A204.1 (cell line): ENCODE data around the gene TMCO4.
A peak's percentile ranks its signal among the peaks of the same experiment; 100 is the strongest.

Source experiments
- FAIRE-seq: peaks from 2 replicates; lab custom pipeline; 2012; peaks lifted over from hg19 to GRCh38; lab: Jason Lieb, UNC

The TMCO4 gene

DNA sequence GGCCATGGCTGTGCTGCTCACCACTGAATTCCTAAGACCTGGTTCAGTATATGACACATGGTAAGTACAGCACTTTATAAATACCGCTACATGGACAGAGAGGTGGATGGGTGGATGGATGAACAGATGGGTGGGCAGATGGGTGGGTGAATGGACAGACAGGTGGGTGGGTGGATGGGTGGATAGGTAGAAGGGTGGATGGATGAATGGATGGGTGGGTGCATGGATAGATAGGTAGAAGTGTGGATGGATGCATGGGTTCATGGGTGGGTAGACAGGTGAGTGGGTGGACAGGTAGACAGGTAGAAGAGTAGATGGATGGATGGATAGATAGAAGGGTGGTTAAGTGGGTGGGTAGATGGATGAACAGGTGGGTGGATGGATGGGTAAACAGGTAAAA lies 54.8 kb downstream of the TMCO4 start:
- no peak for FAIRE-seq

DNA sequence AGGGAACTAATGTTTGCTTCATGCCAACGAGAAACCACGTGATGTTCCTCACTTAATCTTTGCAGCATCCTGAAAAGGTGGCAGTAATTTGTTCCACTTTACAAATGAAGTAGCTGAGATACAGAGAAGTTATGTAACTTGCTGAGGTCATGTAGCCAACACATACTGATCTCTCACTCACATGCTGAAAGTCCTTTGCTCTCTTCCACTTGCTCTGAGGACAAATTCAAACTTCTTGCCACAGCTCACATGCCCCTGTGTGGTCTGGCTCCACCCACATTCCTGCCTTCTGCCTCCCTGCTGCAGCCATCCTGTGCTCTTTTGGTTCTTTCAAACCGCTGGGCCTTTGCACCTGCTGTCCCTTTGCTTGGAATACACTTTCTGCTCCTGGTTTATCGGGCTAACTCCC lies 55.4 kb downstream of the TMCO4 start:
- no peak for FAIRE-seq

DNA sequence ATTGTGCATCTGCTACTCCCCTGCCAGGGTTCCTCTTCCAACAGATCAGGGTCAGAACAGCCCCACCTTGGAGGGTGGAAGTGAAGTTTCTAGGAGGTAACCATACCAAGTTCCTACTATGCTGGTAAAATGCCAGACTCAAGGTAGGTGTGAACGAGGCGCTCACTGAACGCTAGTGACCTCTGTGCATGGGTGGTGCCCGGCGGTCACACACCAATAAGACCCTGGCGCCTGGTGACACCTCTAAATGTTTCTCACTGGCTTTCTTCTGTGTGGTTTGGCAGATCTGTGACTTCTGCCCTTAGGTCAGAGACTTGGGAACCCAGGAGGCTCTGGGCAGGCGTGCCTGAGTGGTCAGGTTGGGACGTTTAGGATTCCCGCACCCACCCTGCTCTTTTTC lies 55.9 kb downstream of the TMCO4 start:
- FAIRE-seq = no peak

DNA sequence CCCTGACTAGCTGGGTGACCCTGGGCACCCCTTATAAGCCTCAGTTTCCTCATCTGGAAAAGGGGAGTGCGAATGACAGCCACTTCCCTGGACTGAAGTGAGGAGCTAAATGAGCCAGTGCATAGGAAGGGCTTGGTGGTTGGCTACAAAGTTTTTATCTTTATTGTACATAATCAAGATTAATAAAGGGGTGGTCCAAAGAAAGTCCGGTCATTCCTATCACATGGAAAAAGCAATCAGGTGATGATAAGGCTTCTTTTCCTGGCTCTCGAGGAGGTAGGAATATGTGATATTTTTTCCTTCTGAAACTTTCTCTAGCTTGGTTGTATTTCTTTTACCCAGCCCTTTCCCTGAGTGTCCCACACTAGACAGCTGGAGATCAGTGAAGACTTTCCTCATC lies 56.5 kb downstream of the TMCO4 start:
- no peak for FAIRE-seq

DNA sequence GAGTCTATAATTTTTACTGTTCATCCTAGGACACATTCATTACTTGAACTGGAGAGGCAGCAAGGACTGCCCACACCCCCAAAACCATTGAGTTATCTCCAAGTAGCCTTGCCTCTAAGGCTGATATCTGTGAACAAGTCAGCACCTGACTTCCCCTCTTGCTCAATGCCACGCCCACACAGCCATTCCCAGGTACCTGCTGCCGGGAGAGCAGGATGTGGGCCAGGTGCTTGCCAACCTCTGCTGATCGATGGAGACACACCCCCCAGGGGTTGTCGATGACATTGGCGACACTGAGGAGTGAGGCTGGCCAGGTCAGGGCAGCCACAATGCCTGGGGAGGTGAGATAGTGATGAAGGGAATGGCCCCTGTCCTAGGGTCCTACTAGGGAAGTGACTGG lies 60.1 kb downstream of the TMCO4 start:
- FAIRE-seq = no peak

DNA sequence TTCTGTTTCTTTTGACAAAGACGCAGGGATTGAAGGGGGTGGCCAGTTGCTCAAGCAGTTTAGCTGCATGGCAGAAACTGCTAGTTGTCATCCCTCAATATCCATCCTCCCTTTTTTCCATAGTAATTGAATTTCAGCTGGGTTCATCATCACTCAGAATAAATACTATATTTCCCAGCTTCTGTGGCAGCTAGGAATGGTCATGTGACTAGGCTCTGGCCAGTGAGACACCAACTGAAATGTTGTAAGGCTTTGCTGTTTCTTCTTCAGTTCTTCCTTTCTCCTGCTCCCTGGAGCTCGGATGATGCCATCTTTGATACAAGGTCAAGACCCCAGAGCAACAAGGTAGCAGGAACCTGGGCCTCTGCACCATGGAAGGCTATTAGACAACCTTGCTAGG lies 61.0 kb downstream of the TMCO4 start:
- FAIRE-seq = no peak

DNA sequence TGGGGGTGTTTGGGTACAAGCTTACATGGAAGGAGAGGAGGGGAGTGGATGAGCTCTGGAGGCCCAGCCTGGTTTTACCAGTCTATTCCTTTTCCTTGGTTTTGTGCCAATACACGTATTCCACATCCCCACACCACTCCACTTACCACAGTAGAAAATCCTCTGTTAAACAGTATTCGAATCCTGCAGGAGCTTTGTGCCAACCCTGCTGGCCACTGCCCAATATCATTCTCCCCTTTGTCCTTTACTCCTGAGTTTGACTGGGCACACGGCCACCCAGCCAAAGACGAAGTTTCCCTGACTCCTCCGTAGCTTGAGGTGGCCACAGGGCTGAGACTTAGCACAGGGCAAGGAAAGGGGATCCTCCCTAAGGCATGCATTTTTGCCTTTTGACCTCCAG lies 61.6 kb downstream of the TMCO4 start:
- no peak for FAIRE-seq

DNA sequence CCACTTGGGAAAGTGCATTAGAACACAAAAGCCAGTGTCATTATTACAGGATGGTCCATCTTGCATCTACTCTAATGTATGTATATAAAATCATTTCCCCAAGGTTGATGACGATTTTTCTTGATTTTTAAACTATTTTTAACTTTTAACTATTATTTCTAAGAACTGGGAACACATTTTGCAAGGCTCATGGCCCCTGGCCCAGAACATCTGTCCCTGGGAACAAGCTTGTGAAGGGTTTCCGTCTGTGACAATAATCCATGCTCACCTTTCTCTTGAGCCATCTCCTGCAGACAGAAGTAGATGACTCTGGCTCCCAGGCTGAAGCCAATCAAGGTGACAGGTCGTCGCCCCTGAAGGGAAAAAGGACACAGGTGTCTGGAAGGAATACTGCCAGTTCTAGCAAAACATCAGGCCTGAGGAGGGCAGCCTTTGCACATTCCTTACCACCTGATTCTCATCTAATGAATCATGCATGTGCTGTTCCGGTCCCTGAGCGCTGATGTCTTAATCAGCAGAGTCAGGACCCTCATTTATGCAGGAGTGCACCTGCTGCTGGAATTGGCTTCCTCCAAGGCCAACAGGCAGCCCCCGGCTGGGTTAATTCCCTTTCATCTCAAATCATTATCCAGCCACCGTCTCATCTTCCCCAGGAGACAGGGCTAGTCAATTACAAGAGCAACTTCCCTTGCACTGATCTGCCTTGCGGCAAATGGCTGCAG lies 62.5 kb downstream of the TMCO4 start:
- FAIRE-seq = no peak

DNA sequence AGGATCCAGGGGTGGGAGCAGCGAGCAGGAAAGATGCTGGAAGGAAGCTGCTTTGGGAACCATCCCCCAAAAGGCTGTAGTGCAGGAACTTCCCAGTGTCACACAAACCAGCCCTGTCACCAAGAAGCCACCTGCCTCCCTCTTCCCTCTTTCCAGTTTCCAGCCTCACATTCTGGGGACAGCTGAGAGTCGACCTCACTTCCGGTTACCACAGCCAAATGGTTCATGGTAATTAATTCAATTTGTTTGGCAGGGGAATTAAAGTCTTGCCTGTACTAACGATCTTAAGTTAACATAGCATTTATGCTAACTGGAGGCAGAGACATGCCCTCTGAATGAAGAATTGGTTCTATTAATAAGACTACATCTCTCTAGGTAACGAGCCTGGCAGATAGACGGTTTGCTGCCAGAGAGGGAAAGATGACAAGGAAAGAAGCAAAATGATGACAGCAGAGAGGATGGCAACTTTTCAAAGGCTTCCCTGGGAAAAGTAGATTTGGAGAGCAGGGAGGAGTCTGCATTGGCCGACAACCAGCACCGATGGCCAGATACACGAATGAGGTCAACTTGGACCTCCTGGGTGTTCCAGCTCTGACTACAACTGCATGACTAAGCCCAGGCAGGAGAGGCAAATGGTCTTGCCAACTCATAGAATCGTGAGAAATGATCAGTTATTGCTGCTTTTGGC lies 64.1 kb downstream of the TMCO4 start:
- FAIRE-seq = no peak

DNA sequence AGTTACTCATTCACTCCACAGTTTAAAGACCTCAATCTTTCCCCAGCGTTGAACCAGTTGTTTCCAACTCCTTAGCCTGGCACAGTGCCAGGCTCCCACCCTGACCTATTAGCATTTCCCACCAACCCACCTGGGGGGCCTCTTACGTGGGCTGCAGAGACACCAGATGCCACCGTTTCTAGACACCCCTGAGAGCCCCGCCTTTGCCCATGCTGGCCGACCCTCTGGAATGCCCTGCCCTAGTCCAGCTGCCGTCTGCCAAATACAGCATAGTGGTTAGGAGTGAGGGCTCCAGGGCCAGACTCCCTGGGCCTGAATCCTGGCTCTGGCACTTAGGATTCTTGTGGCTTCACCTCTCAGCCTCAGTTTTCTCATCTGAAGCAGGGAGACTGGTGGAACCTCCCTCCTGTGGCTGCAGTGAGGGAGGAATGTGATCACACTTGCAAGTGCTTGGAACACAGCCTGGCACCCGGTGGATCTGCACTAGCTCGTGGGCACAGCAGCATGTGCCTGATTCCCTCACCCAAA lies 65.2 kb downstream of the TMCO4 start:
- FAIRE-seq = no peak

DNA sequence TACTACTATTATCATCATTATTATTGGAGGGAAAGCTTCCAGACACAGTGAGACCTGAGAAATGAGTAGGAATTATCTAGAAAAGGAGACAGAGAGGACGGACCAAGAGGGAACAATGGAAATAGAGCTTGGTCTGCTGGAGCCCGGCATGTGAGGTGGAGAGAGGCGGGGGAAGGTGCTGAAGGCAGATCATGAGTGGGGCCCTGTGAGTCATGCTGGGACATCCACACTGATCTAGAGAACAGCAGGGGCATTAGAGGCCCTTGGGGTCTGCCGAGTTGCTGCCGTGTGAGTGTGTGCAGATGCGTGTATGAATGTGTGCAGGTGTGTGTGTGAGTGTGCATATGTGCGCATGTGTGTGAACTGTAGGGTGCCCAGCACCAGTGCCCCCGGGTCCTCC lies 65.7 kb downstream of the TMCO4 start:
- FAIRE-seq = no peak

DNA sequence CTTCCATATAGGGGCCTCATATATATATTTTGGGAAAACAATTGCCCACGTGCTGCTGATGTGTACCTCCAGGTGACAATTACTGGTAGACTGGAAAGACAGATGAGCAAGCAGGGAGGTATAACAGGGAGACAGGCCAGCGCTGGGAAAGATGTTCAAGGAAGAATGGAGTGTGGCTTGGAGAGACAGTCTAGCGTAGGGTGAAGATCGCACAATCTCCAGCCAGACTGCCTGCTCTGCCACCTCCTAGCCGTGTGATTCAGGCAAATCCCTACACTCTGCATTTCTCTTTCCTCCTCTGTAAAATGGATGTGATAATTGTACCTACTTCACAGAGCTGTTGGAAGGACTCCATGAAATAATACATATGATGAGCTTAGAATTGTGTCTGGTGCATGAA lies 66.1 kb downstream of the TMCO4 start:
- no peak for FAIRE-seq

DNA sequence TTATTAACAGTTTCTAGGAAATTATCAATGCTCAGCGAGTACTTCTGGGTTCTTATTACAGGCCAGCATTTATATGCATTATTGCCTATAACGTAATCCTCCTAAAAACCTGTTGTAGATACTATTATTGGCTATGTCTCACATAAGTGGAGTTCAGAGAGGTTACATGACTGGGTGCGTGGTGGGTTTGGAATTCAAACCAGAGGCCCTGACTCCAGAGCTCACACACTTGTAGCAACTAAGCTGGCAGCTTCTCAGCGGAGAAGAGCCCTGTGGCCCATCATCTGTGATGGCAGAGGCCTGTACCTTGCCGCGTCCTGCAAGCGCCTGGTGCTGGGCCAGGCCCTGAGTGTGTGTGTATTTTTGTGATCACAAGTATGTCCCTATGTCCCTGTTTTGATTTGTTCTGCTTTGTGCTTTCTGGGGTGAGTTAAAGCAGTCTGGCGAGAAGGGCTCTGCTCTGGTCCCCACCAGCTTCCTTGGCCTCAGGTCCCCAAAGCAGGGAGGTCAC lies 68.3 kb downstream of the TMCO4 start:
- FAIRE-seq = no peak

DNA sequence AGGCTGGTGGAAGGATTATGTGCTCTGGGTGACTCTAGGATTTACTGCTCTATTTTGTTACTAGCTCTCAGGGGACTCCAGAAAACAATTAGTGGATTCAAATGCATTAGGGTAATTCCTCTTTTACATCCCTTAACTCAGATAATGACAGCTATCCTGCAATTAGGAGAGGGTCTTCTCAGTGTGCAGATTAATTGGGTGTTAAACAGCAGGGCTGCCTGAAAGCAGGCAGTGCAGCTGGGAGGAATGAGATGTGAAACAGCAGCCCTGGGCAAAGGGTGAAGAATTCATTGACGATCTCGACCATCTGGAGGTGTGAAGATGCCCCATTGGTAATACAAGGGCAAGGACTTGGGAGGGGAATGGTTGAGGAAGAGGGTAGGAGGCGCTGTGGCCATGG lies 68.9 kb downstream of the TMCO4 start:
- FAIRE-seq = no peak

DNA sequence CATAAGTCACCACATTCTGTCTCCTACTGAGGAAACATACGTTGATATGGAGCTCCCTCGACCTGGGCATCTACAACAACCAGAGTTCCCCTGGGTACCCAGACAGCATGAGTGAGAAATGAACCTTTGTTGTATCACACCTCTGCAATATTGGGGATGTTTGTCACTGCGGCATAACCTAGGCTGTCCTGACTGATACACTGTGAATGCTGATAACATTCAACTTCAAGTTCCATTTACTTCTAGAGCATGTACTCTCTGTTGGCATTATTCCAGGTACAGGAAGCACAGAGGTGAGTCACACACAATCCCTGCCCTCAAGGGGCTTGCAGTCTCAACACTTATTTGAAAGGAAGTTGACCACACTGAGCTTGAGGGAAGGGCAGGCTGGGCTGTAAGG lies 69.5 kb downstream of the TMCO4 start:
- no peak for FAIRE-seq

DNA sequence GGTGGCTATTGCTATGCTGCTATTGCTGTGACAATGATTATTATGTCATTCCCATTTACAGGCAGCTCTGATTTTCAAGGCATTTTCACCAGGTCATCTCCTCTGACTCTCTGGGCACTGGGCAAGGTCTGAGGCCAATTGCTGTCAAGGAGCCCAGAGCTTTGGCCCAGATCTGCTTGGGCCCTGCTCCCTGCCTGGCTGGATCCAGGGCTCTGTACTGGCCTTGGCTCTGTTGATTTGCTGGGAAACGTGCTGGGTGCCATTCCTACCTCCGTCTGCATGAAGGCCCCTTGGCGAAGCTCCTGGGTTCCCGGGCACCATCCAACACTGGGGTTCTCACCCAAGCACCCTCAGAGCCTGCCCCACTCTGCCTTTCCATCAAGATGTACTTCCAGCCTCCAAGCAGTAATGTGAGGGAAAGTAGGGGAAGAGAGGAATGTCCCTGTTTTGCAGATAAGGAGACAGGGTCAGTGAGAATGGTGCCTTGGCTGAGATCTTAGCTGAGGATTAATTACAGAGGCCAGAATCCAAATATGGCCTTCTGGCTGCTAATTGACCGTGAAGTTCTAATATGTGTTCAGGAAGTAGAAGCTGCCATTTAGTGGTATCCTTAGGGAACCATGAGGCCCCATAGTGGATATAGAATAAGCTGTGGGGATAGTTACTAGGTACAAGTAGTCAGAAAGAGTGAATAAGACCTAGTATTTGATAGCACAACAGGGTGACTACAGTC lies 71.1 kb downstream of the TMCO4 start:
- FAIRE-seq = no peak

DNA sequence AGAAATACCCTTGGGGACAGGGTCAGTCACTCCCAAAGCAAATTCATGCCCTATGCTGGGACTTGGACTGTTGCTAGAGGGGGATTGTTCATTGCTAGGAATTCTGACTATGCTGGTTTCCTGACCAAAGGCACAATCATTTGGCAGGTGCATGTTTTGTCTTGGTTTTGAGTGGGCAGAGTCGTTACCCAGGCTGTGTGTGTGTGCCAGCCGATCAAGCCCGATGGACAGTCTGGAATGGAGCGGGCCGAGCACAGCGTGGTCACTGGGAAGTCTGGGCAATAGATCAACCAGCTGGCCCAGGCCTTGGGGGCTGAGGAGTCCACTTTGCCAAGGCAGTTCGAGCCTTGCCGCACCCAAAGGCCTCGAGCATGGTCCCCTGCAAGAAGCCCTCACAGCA lies 74.1 kb downstream of the TMCO4 start:
- FAIRE-seq = no peak

DNA sequence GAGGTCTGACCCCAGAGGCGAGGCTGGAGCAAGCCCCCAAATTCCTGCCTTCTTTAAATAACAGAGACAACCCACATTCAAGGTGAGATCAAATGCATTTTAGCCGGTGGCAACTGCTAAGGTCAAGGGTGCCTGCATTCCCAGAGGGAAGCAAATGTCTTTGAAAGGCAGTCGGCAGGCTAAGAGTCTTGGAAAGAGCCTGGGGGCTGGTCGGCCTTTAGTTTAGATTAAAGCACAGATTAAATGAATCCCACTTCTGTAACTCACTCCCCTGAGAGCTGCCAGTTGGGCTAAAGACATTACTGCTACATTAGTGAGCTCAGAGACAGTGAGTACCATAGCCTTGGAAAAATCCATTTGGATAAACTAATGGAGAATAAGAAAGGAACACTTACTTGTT lies 75.8 kb downstream of the TMCO4 start:
- no peak for FAIRE-seq

DNA sequence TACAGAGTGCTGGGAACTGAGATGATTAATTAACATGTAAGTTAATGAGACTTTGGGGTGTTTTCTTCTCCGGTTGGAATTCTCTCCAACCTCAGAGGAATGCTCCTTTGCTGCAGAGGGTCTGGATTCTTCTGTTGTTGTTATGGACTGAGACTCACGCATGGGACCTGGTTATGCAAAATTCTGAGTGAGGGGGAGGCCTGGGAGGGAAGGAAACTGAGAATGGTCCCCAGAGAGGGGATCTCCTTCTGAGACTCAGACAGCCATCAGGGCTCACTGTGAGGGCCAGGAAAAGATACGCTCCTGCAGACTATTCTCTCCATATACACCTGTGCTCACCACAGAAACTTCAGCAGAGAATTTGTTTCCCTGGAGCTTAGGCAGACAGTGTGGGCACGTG lies 78.7 kb downstream of the TMCO4 start:
- FAIRE-seq = no peak

DNA sequence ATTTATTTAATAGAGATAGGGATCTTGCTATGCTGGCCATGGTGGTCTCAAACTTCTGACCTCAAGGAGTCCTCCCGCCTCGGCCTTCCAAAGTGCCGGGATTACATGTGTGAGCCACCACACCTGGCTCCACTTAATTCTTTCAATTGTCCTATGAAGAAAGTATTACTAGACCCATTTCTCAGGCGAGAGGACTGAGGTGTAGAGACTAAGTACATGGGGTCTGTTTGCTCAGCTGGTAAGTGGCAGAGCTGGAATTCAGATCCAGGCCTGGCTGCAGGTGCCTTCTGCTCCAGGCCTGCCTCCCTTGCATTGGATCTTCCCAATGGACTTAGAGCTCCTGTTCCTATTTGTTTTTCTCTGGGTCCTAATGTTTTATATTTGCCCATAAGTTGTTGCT lies 79.5 kb downstream of the TMCO4 start:
- no peak for FAIRE-seq

DNA sequence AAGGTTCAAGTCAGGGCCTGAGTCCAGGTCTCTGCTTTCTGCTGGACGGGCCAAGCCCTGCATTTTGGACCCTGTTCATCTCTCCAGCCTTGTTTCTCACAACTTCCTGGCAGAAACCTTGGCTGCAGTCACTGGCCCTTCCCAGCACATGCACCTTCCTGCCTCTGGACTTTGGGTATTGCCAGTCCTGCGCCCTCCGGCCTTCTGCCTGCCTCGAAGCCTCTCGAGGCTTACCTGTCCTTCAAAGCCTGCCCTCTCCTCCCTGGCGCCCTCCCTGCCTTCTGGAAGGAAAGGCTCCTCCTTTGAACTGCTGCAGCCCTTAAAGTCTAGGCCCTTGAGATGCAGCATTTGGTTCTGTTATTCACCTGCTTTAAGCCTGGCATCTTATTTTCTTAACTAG lies 82.2 kb downstream of the TMCO4 start:
- no peak for FAIRE-seq

DNA sequence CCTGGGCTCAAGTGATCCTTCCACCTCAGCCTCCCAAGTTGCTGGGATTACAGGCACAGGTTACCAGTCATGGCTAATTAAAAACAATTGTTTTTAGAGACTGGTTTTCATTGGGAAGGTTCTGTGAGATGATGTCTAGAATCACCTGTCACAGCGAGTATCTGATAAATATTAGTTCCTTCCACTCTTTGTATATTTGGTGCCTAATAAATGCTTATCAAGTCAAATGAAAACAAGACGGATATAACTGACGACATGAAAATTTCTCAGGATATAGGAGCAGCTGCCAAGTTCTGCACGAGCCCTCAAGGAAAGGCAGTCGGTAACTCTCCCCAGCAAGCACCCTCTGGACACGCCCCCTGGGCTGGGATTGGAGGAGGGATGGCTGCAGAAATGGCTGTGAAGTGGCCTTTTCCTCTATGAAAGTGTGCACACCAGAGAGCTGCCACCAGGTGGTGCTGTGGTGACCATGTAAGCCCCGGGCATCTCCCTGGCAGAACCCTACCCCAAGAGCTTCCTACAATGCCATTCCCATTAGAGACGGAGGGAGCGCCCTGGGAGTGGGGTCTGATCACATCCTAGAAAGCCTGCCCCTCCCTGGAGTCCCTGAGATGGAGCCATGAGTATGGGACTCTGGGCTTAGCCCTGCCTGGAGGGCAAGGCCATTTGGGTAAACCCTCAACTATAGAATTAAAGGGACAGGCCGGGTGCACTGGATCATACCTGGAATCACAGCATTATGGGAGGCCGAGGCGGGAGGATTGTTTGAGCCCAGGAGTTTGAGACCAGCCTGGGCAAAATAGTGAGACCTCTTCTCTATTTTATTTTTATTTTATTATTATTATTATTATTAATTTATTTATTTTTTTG lies 84.1 kb downstream of the TMCO4 start:
- peak; percentile 80 for FAIRE-seq
